H9 (cell line): ENCODE results near the gene LZTR1. TPM values are rescaled to one million over a fixed set of nuclear protein-coding genes. Genes with fewer than 3 reads are reported as not detected.

Experiments
- DNase-seq: peaks from one replicate; pipeline ENCODE4 v3.0.0-alpha.2; 2017
- H2AFZ ChIP-seq: one replicate; pipeline ENCODE4 v1.6.1; 2013; ENCODE audit warnings: mild to moderate bottlenecking, low read length, control low read depth, moderate library complexity
- H2AK5ac ChIP-seq: 2 replicates; pipeline ENCODE4 v1.6.1; 2013; ENCODE audit warnings: low read length, control low read depth, mixed read lengths; ENCODE audit not compliant: insufficient read length
- H2BK120ac ChIP-seq: one replicate; pipeline ENCODE4 v1.6.1; 2013; ENCODE audit warnings: low read depth, mild to moderate bottlenecking, low read length, control low read depth, inconsistent platforms; ENCODE audit not compliant: poor library complexity, severe bottlenecking
- H2BK12ac ChIP-seq: 2 replicates; pipeline ENCODE4 v1.6.1; 2013; ENCODE audit warnings: low read length, control low read depth, mixed read lengths, low read depth; ENCODE audit not compliant: insufficient read length
- H2BK15ac ChIP-seq: 2 replicates; pipeline ENCODE4 v1.6.1; 2013; ENCODE audit warnings: low read depth, low read length, control low read depth
- H2BK20ac ChIP-seq: one replicate; pipeline ENCODE4 v1.6.1; 2013; ENCODE audit warnings: low read depth, mild to moderate bottlenecking, low read length, control low read depth, inconsistent platforms; ENCODE audit not compliant: poor library complexity, severe bottlenecking
- H2BK5ac ChIP-seq: 2 replicates; pipeline ENCODE4 v1.6.1; 2013; ENCODE audit warnings: low read length, control low read depth, mixed read lengths; ENCODE audit not compliant: insufficient read length
- H3K14ac ChIP-seq: 2 replicates; pipeline ENCODE4 v1.6.1; 2013; ENCODE audit warnings: low read length, control low read depth; ENCODE audit not compliant: insufficient read depth
- H3K18ac ChIP-seq: 2 replicates; pipeline ENCODE4 v1.6.1; 2013; ENCODE audit warnings: low read depth, mild to moderate bottlenecking, mixed read lengths, low read length, control low read depth; ENCODE audit not compliant: insufficient read length
- H3K23ac ChIP-seq: 2 replicates; pipeline ENCODE4 v1.6.1; 2013; ENCODE audit warnings: low read length, control low read depth, mixed read lengths, low read depth; ENCODE audit not compliant: insufficient read length
- H3K23me2 ChIP-seq: 2 replicates; pipeline ENCODE4 v1.6.1; 2013; ENCODE audit warnings: low read depth, mild to moderate bottlenecking, mixed read lengths, low read length, control low read depth; ENCODE audit not compliant: insufficient read length, poor library complexity, severe bottlenecking
- H3K27ac ChIP-seq: 2 replicates; pipeline ENCODE4 v1.5.1; 2013; ENCODE audit warnings: low read length, control low read depth, mixed read lengths, low read depth; ENCODE audit not compliant: insufficient read length
- H3K27me3 ChIP-seq: 2 replicates; pipeline ENCODE4 v1.6.1; 2013; ENCODE audit warnings: low read length, control low read depth, inconsistent platforms; ENCODE audit not compliant: insufficient read depth
- H3K4ac ChIP-seq: 2 replicates; pipeline ENCODE4 v1.6.1; 2013; ENCODE audit warnings: low read depth, mild to moderate bottlenecking, control low read depth, inconsistent platforms, low read length, moderate library complexity
- H3K4me1 ChIP-seq: 2 replicates; pipeline ENCODE4 v1.6.1; 2013; ENCODE audit warnings: low read length, control low read depth, inconsistent platforms; ENCODE audit not compliant: insufficient read depth
- H3K4me2 ChIP-seq: 2 replicates; pipeline ENCODE4 v1.6.1; 2013; ENCODE audit warnings: low read length, control low read depth, mixed read lengths; ENCODE audit not compliant: insufficient read length, insufficient read depth
- H3K56ac ChIP-seq: 2 replicates; pipeline ENCODE4 v1.6.1; 2013; ENCODE audit warnings: low read depth, mild to moderate bottlenecking, mixed read lengths, low read length, control low read depth; ENCODE audit not compliant: insufficient read length
- H3K79me1 ChIP-seq: 2 replicates; pipeline ENCODE4 v1.6.1; 2013; ENCODE audit warnings: low read depth, mild to moderate bottlenecking, moderate library complexity, low read length, control low read depth, inconsistent platforms; ENCODE audit not compliant: insufficient read depth, poor library complexity, severe bottlenecking
- H3K79me2 ChIP-seq: 2 replicates; pipeline ENCODE4 v1.6.1; 2013; ENCODE audit warnings: low read length, control low read depth, inconsistent platforms; ENCODE audit not compliant: insufficient read depth
- H3K9ac ChIP-seq: 2 replicates; pipeline ENCODE4 v1.6.1; 2013; ENCODE audit warnings: low read length, control low read depth, mixed read lengths; ENCODE audit not compliant: insufficient read length; ENCODE audit errors: extremely low read depth
- H3K9me3 ChIP-seq: one replicate; pipeline ENCODE4 v1.6.1; 2013; ENCODE audit warnings: low read depth, low read length, inconsistent platforms; ENCODE audit not compliant: control insufficient read depth
- H3T11ph ChIP-seq: one replicate; pipeline ENCODE4 v1.6.1; 2013; ENCODE audit warnings: mild to moderate bottlenecking, low read length, control low read depth, inconsistent platforms
- H4K20me1 ChIP-seq: one replicate; pipeline ENCODE4 v1.6.1; 2013; ENCODE audit not compliant: control insufficient read depth, insufficient read length, insufficient read depth
- H4K5ac ChIP-seq: 2 replicates; pipeline ENCODE4 v1.6.1; 2013; ENCODE audit warnings: low read depth, mild to moderate bottlenecking, mixed read lengths, low read length, control low read depth; ENCODE audit not compliant: insufficient read length
- H4K8ac ChIP-seq: replicated peaks from 2 replicates; pipeline ENCODE4 v1.6.1; 2013; ENCODE audit warnings: low read length, control low read depth, mixed read lengths, low read depth; ENCODE audit not compliant: insufficient read length
- H4K91ac ChIP-seq: 2 replicates; pipeline ENCODE4 v1.6.1; 2013; ENCODE audit warnings: low read depth, mild to moderate bottlenecking, moderate library complexity, mixed read lengths, low read length, control low read depth; ENCODE audit not compliant: insufficient read length
- H3K27ac Mint-ChIP-seq, 3 experiments: 2 replicates in 2 of 3; 3 replicates in 1 of 3; pipeline ENCODE4 v1.8.0; 2020 to 2021; ENCODE audit warnings: mixed read lengths in 3 of 3, mild to moderate bottlenecking in 1 of 3, moderate library complexity in 1 of 3
- H3K27me3 Mint-ChIP-seq: 2 replicates; pipeline ENCODE4 v1.8.0; 2021; ENCODE audit warnings: low read depth, mild to moderate bottlenecking, moderate library complexity, mixed read lengths
- H3K36me3 Mint-ChIP-seq, 3 experiments: 2 replicates in 2 of 3; 3 replicates in 1 of 3; pipeline ENCODE4 v1.8.0; 2020 to 2021; ENCODE audit warnings: low read depth in 3 of 3, mixed read lengths in 3 of 3; ENCODE audit not compliant: insufficient read depth in 1 of 3
- H3K4me1 Mint-ChIP-seq, 2 experiments: 2 replicates each; pipeline ENCODE4 v1.8.0; 2020; ENCODE audit warnings: mixed read lengths in 2 of 2
- H3K4me3 Mint-ChIP-seq, 2 experiments: 2 replicates in 1 of 2; 3 replicates in 1 of 2; pipeline ENCODE4 v1.8.0; 2020 to 2021; ENCODE audit warnings: mild to moderate bottlenecking in 2 of 2, mixed read lengths in 2 of 2, moderate library complexity in 1 of 2
- H3K9me3 Mint-ChIP-seq, 2 experiments: 2 replicates in 1 of 2; 3 replicates in 1 of 2; pipeline ENCODE4 v1.8.0; 2020; ENCODE audit warnings: mild to moderate bottlenecking in 2 of 2, mixed read lengths in 2 of 2, moderate library complexity in 1 of 2
- CTCF ChIP-seq: fragments of 200-600 bp; sonication (generic); conservative IDR thresholded peaks from 3 replicates; pipeline ENCODE4 v1.8.0; 2021; ENCODE audit warnings: antibody characterized with exemption, mild to moderate bottlenecking
- WGBS: extraction: QIAGEN DNeasy Blood & Tissue Kit; methylation state at CpG from one replicate; pipeline ENCODE4 v1.1.7; 2013; ENCODE audit warnings: missing lambda C conversion rate, low lambda C conversion rate, mixed read lengths; ENCODE audit not compliant: insufficient read length; ENCODE audit errors: extremely low coverage; 5-methylcytosine and 5-hydroxymethylcytosine counted together
- total RNA-seq: library from RNA; stranded (reverse); gene quantifications from 2 replicates; pipeline ENCODE4 v1.2.1, GENCODE V29; 2021

Gene LZTR1
- total RNA-seq, 1 experiment from 2014 or later = 47.0 TPM

GRCh38 chr22:20940186-20940651, 41.9 kb upstream of the LZTR1 start:
- no peak overlapping the region for H2BK20ac ChIP-seq
- no peak for DNase-seq

More at GRCh38 chr22:20940186-20940651, 41.9 kb upstream of the LZTR1 start:
- Histone ChIP-seq H3K27me3 (no peaks in the 10 kb centered on the region), H3K9ac (no peak overlapping the region), H2AK5ac (no peak overlapping the region), H2AFZ (no peak overlapping the region), H3K23ac (no peak overlapping the region), H3K9me3 (no peaks in the 10 kb centered on the region), H4K20me1 (no peaks in the 10 kb centered on the region), H3K4ac (no peak overlapping the region), H2BK120ac (no peak overlapping the region), H4K91ac (no peak overlapping the region), H4K8ac (no peak overlapping the region), H3K56ac (no peak overlapping the region), H3K14ac (no peak overlapping the region), H3K79me1 (peaks cover 4% of the 10 kb centered on the region), H3K79me2 (peaks cover 76% of the 10 kb centered on the region), H4K5ac (no peak overlapping the region), H2BK5ac (no peak overlapping the region), H3K18ac (no peak overlapping the region), H2BK15ac (no peak overlapping the region), H3T11ph (no peak overlapping the region), H3K4me1 (no peaks in the 10 kb centered on the region), H2BK12ac (no peak overlapping the region), H3K23me2 (no peaks in the 10 kb centered on the region), H3K4me2 (no peak overlapping the region), H3K27ac (no peak overlapping the region)
- H3K27ac Mint-ChIP-seq = peak overlapping the region in 1 of 3 experiments; percentile 9; a peak in 1 of 7 replicates
- H3K9me3 Mint-ChIP-seq = no peaks in the 10 kb centered on the region
- peaks cover 24 to 57% (median 49%) of the 10 kb centered on the region in 3 experiments; a peak in 6 of 7 replicates for H3K36me3 Mint-ChIP-seq
- peaks cover 20 to 27% of the 10 kb centered on the region in 2 experiments for H3K4me1 Mint-ChIP-seq
- H3K27me3 Mint-ChIP-seq = no peaks in the 10 kb centered on the region; the same call in none of the 2 replicates
- no peak for TF ChIP-seq CTCF
- no CpG with 5 or more reads among the region's 3 CpGs for WGBS
- H3K4me3 Mint-ChIP-seq = no peak overlapping the region
